Chondrocyte (in vitro differentiated cells): Measurements from ENCODE around the gene PHIP. TPM values are rescaled to one million over a fixed set of nuclear protein-coding genes. Genes with fewer than 3 reads are reported as not detected.

Source experiments
- DNase-seq: peaks from one replicate; pipeline ENCODE4 v3.0.0; 2021; ENCODE audit warnings: mixed read lengths, low spot score
- H3K27ac Mint-ChIP-seq: one replicate; pipeline ENCODE4 v1.8.0; 2021; ENCODE audit warnings: mild to moderate bottlenecking, moderate library complexity, mixed read lengths; ENCODE audit not compliant: unreplicated experiment
- H3K27me3 Mint-ChIP-seq: 2 replicates; pipeline ENCODE4 v1.8.0; 2021; ENCODE audit warnings: low read depth, mixed read lengths
- H3K36me3 Mint-ChIP-seq: 2 replicates; pipeline ENCODE4 v1.8.0; 2021; ENCODE audit warnings: low read depth, mixed read lengths
- H3K4me1 Mint-ChIP-seq: 2 replicates; pipeline ENCODE4 v1.8.0; 2021; ENCODE audit warnings: low read depth, mild to moderate bottlenecking, mixed read lengths
- H3K4me3 Mint-ChIP-seq: one replicate; pipeline ENCODE4 v1.8.0; 2021; ENCODE audit warnings: mild to moderate bottlenecking, moderate library complexity, mixed read lengths; ENCODE audit not compliant: unreplicated experiment
- H3K9me3 Mint-ChIP-seq: 2 replicates; pipeline ENCODE4 v1.8.0; 2021; ENCODE audit warnings: low read depth, mixed read lengths
- CTCF ChIP-seq: fragments of 200-600 bp; sonication (generic); IDR thresholded peaks from 2 replicates; pipeline ENCODE4 v1.5.0; 2021; ENCODE audit warnings: antibody characterized with exemption, mild to moderate bottlenecking, moderate library complexity
- total RNA-seq: library from RNA; stranded (reverse); gene quantifications from 3 replicates; pipeline ENCODE4 v1.2.1, GENCODE V29; 2021

The PHIP gene
- total RNA-seq, 1 donor from 2014 or later = 11.9 TPM

GRCh38 chr6:79028641-79029314 lies 49.3 kb downstream of the PHIP start:
- H3K27me3 Mint-ChIP-seq = no peaks in the 10 kb centered on the region
- no peak overlapping the region for H3K27ac Mint-ChIP-seq
- DNase-seq = no peak
- H3K4me3 Mint-ChIP-seq = no peak overlapping the region
- peaks cover 13% of the 10 kb centered on the region for H3K36me3 Mint-ChIP-seq
- H3K4me1 Mint-ChIP-seq = peaks cover 27% of the 10 kb centered on the region
- no peak for TF ChIP-seq CTCF
- peaks cover 3% of the 10 kb centered on the region for H3K9me3 Mint-ChIP-seq

- TF ChIP-seq CTCF = no peak
- Mint-ChIP-seq H3K4me1 (peaks cover 2% of the 10 kb centered on the region), H3K27me3 (no peaks in the 10 kb centered on the region), H3K36me3 (peaks cover 8% of the 10 kb centered on the region), H3K9me3 (no peaks in the 10 kb centered on the region), H3K4me3 (no peak overlapping the region), H3K27ac (no peak overlapping the region)
- DNase-seq = no peak
Measured at GRCh38 chr6:79011940-79012339, 66.1 kb downstream of the PHIP start.

DNA sequence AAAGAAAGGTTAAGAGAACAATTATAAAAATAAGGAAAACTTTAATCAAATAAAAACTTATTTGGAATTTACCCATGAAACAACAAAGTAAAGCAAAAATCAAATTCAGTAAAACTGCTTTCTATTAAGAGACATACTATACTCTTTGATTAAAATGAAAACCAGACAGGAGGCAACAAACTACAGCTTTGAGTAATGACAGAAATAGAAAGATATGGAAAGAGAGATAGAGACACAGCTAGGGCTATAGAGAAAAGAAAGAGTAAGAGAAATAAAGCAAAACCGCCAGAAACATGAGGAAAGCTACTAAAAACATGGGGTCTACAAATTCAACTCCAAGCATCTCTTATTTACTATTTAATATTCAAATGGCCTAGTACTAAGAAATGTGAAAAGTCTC lies 67.6 kb downstream of the PHIP start:
- no peak for DNase-seq
- H3K36me3 Mint-ChIP-seq = peaks cover 5% of the 10 kb centered on the region
- H3K9me3 Mint-ChIP-seq = no peaks in the 10 kb centered on the region
- H3K27ac Mint-ChIP-seq = no peak overlapping the region
- no peaks in the 10 kb centered on the region for H3K27me3 Mint-ChIP-seq
- peaks cover 8% of the 10 kb centered on the region for H3K4me1 Mint-ChIP-seq
- no peak for TF ChIP-seq CTCF
- H3K4me3 Mint-ChIP-seq = no peak overlapping the region

DNA sequence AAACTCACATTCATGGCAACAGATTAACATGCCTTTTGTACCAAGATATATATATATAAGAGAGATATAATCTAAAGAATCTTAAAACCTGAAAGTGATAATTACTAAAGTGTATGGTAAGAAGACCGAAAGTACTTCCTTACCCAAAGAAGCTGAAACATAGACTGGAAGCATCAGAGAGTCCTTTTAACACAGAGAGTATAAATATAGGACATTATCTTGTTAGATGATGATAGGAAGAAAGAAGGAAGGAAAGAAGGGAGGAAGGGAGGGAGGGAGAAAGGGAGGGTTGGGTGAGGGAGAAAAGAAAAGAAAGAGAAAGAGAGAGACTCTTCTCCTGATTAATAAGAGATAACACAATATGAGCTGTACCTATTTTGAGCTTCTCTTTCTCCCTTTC lies 68.2 kb downstream of the PHIP start:
- no peak for TF ChIP-seq CTCF
- H3K27me3 Mint-ChIP-seq = no peaks in the 10 kb centered on the region
- no peak overlapping the region for H3K27ac Mint-ChIP-seq
- DNase-seq = no peak
- no peak overlapping the region for H3K4me3 Mint-ChIP-seq
- H3K36me3 Mint-ChIP-seq = no peaks in the 10 kb centered on the region
- no peaks in the 10 kb centered on the region for H3K9me3 Mint-ChIP-seq
- peaks cover 13% of the 10 kb centered on the region for H3K4me1 Mint-ChIP-seq

GRCh38 chr6:79005497-79005896 lies 72.6 kb downstream of the PHIP start:
- H3K27ac Mint-ChIP-seq = no peak overlapping the region
- H3K4me1 Mint-ChIP-seq = peaks cover 13% of the 10 kb centered on the region
- no peak overlapping the region for H3K4me3 Mint-ChIP-seq
- H3K27me3 Mint-ChIP-seq = no peaks in the 10 kb centered on the region
- no peaks in the 10 kb centered on the region for H3K9me3 Mint-ChIP-seq
- TF ChIP-seq CTCF = no peak
- H3K36me3 Mint-ChIP-seq = peaks cover 8% of the 10 kb centered on the region
- DNase-seq = no peak
